Measurements from ENCODE around the gene ZCCHC24. TPM values are rescaled to one million over a fixed set of nuclear protein-coding genes. Genes with fewer than 3 reads are reported as not detected.

Gene ZCCHC24
- total RNA-seq, 1 experiment from 2014 or later: 6.0 TPM

GRCh38 chr10:79418274-79418673 lies 27.1 kb downstream of the ZCCHC24 start:
- H3K9me3 ChIP-seq (ENCODE audit: insufficient read depth, low read depth): no peaks in the 10 kb centered on the region
- intact Hi-C loops (cut with micrococcal nuclease; ENCODE audit: unreplicated experiment): no loop called here
- no peaks in the 10 kb centered on the region for H3K4me1 ChIP-seq (replicated peaks; ENCODE audit: insufficient read depth)
- no peak overlapping the region for H3K27ac ChIP-seq
- H3K36me3 ChIP-seq (ENCODE audit: low read depth): no peaks in the 10 kb centered on the region
- no peaks in the 10 kb centered on the region for H4K20me1 ChIP-seq (ENCODE audit: insufficient read depth)
- DNase-seq: no peak
- H3K4me3 ChIP-seq: no peak overlapping the region
- no peaks in the 10 kb centered on the region; the same call in 1 of the 2 replicates for H3F3A ChIP-seq (ENCODE audit: insufficient read depth, low read depth)
- H3K79me2 ChIP-seq (ENCODE audit: low read depth): no peaks in the 10 kb centered on the region
- no peaks in the 10 kb centered on the region for H3K9me2 ChIP-seq (ENCODE audit: insufficient read depth)
- no peak overlapping the region for H3K4me2 ChIP-seq
- no TSS peak for BruUV-seq (replicated peaks)
- CTCF ChIA-PET: no interaction called here
- TF ChIP-seq EZH2 (IDR thresholded peaks at IDR 0.05; ENCODE audit: low read depth): no peak
- TF ChIP-seq CTCF (conservative IDR thresholded peaks at IDR 0.05): no peak
- POLR2A ChIA-PET (ENCODE audit: unreplicated experiment): no interaction called here
- H2AFZ ChIP-seq: no peak overlapping the region
- no peaks in the 10 kb centered on the region for H3K27me3 ChIP-seq (ENCODE audit: insufficient read depth, low read depth)

DNA sequence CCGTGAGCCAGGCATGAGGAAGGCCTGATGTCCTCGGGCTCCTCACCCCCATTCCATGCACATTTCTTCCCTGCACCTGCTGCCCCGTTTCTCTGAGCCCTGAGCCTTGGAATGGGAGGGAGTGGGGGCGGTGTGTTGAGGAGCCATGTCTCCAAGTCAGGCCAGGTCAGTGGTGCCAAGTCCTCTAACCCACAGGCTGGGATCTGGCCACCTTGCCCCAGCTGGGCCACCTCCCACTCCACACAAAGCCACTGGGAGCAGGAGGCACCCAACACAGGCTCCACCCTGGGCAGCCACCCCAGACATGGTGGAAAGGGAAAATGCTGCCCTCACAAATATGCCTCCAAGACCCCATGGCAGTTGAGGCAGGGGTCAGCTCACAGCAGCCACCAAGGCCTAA lies 27.7 kb downstream of the ZCCHC24 start:
- Histone ChIP-seq H3K4me3 (no peak overlapping the region), H2AFZ (no peak overlapping the region), H3K4me1 (replicated peaks; ENCODE audit: insufficient read depth) (no peaks in the 10 kb centered on the region), H3F3A (ENCODE audit: insufficient read depth, low read depth) (no peaks in the 10 kb centered on the region; the same call in 1 of the 2 replicates), H3K27ac (no peak overlapping the region), H3K36me3 (ENCODE audit: low read depth) (no peaks in the 10 kb centered on the region), H3K4me2 (no peak overlapping the region), H4K20me1 (ENCODE audit: insufficient read depth) (no peaks in the 10 kb centered on the region), H3K9me2 (ENCODE audit: insufficient read depth) (no peaks in the 10 kb centered on the region), H3K9me3 (ENCODE audit: insufficient read depth, low read depth) (no peaks in the 10 kb centered on the region), H3K27me3 (ENCODE audit: insufficient read depth, low read depth) (no peaks in the 10 kb centered on the region), H3K79me2 (ENCODE audit: low read depth) (no peaks in the 10 kb centered on the region)
- DNase-seq: no peak
- ChIA-PET CTCF (no interaction called here), POLR2A (ENCODE audit: unreplicated experiment) (no interaction called here)
- intact Hi-C loops (cut with micrococcal nuclease; ENCODE audit: unreplicated experiment): no loop called here
- no TSS peak for BruUV-seq (replicated peaks)
- TF ChIP-seq CTCF (conservative IDR thresholded peaks at IDR 0.05) (no peak), EZH2 (IDR thresholded peaks at IDR 0.05; ENCODE audit: low read depth) (no peak)

DNA sequence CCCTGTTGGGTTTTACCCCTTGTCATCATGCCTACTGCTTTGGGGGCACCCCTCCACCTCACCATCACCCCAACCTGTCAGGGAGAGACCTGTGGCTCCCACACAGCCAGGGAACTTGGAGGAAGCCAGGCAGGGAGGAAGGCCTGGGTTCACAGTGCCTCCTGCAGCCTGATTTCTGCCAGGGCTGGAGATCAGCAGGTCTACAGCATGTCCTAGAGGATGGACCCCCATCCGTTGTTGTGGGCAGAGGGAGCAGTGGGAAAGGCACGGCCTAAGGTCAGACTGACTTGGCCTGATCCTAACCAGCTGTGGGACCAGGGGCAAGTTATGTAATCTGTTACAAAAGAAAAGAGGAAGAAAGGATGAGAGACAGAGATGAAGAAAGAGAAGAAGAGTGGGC lies 28.2 kb downstream of the ZCCHC24 start:
- POLR2A ChIA-PET (ENCODE audit: unreplicated experiment): no interaction called here
- no peak for TF ChIP-seq EZH2 (IDR thresholded peaks at IDR 0.05; ENCODE audit: low read depth)
- Histone ChIP-seq H3K9me2 (ENCODE audit: insufficient read depth) (no peaks in the 10 kb centered on the region), H3K4me3 (no peak overlapping the region), H3K9me3 (ENCODE audit: insufficient read depth, low read depth) (no peaks in the 10 kb centered on the region), H3K27me3 (ENCODE audit: insufficient read depth, low read depth) (no peaks in the 10 kb centered on the region), H2AFZ (no peak overlapping the region), H3K4me2 (no peak overlapping the region), H3K27ac (no peak overlapping the region), H4K20me1 (ENCODE audit: insufficient read depth) (no peaks in the 10 kb centered on the region), H3K36me3 (ENCODE audit: low read depth) (no peaks in the 10 kb centered on the region), H3K79me2 (ENCODE audit: low read depth) (no peaks in the 10 kb centered on the region), H3K4me1 (replicated peaks; ENCODE audit: insufficient read depth) (no peaks in the 10 kb centered on the region), H3F3A (ENCODE audit: insufficient read depth, low read depth) (no peaks in the 10 kb centered on the region; the same call in 1 of the 2 replicates)
- CTCF ChIA-PET: no interaction called here
- no peak for DNase-seq
- intact Hi-C loops (cut with micrococcal nuclease; ENCODE audit: unreplicated experiment): no loop called here
- no TSS peak for BruUV-seq (replicated peaks)

DNA sequence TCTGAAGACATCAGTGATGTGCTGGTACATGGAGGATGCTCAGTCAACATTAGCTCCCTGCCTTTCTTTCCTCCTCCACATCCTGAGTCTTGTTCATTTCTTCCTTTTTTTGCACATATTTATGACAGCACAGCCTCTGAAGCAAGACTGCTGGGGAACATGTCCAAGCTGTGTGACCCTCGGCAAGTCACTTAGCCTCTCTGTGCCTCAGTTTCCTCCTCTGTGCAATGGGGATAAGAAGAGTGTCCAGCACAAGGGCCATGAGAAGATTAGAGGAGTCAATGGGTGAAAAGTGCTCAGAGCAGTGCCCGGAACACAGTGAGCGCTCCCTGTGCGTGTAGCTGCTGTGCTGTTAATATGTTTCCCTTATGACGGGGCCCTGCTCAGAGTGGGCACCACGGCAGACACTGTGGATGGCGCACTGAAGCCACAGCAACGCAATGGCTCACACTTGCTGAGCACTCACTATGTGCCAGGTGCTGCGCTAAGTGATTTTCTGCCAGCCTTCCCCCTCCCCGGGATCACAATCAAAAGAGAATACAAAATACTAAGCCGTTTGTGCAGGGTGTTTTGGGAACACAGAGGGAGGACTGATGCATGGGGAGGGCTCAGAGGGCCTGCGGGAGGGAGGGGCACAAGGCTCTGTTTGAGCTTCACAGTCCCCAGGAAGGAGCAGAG lies 28.7 kb downstream of the ZCCHC24 start:
- no peak for TF ChIP-seq CTCF (conservative IDR thresholded peaks at IDR 0.05)
- no peak for TF ChIP-seq EZH2 (IDR thresholded peaks at IDR 0.05; ENCODE audit: low read depth)
- Histone ChIP-seq H4K20me1 (ENCODE audit: insufficient read depth) (no peaks in the 10 kb centered on the region), H3K9me3 (ENCODE audit: insufficient read depth, low read depth) (no peaks in the 10 kb centered on the region), H3K4me1 (replicated peaks; ENCODE audit: insufficient read depth) (no peaks in the 10 kb centered on the region), H3K4me2 (no peak overlapping the region), H2AFZ (no peak overlapping the region), H3K4me3 (no peak overlapping the region), H3K79me2 (ENCODE audit: low read depth) (no peaks in the 10 kb centered on the region), H3K27me3 (ENCODE audit: insufficient read depth, low read depth) (no peaks in the 10 kb centered on the region), H3F3A (ENCODE audit: insufficient read depth, low read depth) (no peaks in the 10 kb centered on the region; the same call in 1 of the 2 replicates), H3K9me2 (ENCODE audit: insufficient read depth) (no peaks in the 10 kb centered on the region), H3K27ac (no peak overlapping the region), H3K36me3 (ENCODE audit: low read depth) (no peaks in the 10 kb centered on the region)
- intact Hi-C loops (cut with micrococcal nuclease; ENCODE audit: unreplicated experiment): no loop called here
- no peak for DNase-seq
- CTCF ChIA-PET: no interaction called here
- POLR2A ChIA-PET (ENCODE audit: unreplicated experiment): no interaction called here
- no TSS peak for BruUV-seq (replicated peaks)

Measured in PC-9 (cell line).